ENCODE results near the gene CERS1. TPM values are rescaled to one million over a fixed set of nuclear protein-coding genes. Genes with fewer than 3 reads are reported as not detected.

The CERS1 gene
- total and polyA plus RNA-seq, 10 of the 15 experiments (the other 5 are each of a cell fraction or from before 2014, with no cell fraction given), result 0.19 TPM; not detected in 9

DNA sequence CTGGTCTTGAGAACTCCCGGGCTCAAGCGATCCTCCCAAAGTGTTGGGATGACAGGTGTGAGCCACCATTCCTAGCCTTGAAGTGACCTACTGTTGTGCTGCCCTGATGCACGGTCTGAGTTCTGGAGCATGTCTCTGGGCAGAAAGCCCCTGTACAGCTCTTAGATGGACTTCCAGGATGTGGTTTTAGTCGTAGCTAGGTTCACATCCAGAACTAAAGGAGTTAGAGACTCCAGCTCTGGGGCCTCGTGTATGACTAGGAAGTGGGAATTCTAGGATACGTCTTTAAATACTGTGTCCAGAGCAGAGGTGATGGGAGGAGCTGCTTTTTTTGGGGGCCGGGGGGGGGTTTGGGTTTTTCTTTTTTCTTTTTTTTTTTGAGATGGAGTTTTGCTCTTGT, 52.0 kb downstream of the CERS1 start:
- intact Hi-C loops (cut with micrococcal nuclease; ENCODE audit: unreplicated experiment), result loop anchor here (10.0 kb wide), 2 partner anchors 159 to 389 kb away; partner anchors contain the start of gene CRTC1
- RAD21 ChIA-PET (ENCODE audit: unreplicated experiment), result interaction anchor here (0.6 to 0.9 kb wide), 6 partner anchors 8 to 426 kb away, joined by 3 to 4 read pairs (median 3); no protein-coding TSS in a partner anchor
- peak overlapping the region; percentile 52 for H3K4me2 ChIP-seq (ENCODE audit: control insufficient read depth, insufficient read depth)
- H3K79me2 ChIP-seq (ENCODE audit: control insufficient read depth, insufficient read depth, low read length), result peaks cover 87% of the 10 kb centered on the region
- no TSS peak for BruUV-seq (replicated peaks)
- in situ Hi-C loops (cut with MboI), result no loop called here
- peaks cover 3 to 31% of the 10 kb centered on the region in 2 experiments; a peak in 3 of 4 replicates for H3K36me3 ChIP-seq (ENCODE audit: control insufficient read depth in 2 of 2, insufficient read depth in 2 of 2, low read length in 1 of 2)
- no peak overlapping the region for H3K4me3 ChIP-seq
- DNase-seq (ENCODE audit: low read depth, low spot score) (no peak), ATAC-seq (peak; percentile 25), FAIRE-seq (no peak)
- no peak overlapping the region for H3K9ac ChIP-seq (ENCODE audit: control insufficient read depth, insufficient read depth, low read length)
- H2AFZ ChIP-seq (ENCODE audit: control insufficient read depth, low read depth, low read length), result no peak overlapping the region
- peak overlapping the region; percentile 16; the same call in 1 of the 2 replicates for H3K27ac ChIP-seq (ENCODE audit: control insufficient read depth, insufficient read depth)
- no peaks in the 10 kb centered on the region for H3K9me3 ChIP-seq (replicated peaks; ENCODE audit: control insufficient read depth, insufficient read depth, low read length)
- WGBS (ENCODE audit: insufficient coverage, insufficient replicate concordance, low lambda C conversion rate, missing lambda C conversion rate), result 39% methylated on average over 7 of the region's 7 CpGs
- CTCF ChIA-PET, result interaction anchor here (0.6 to 7.4 kb wide), 8 partner anchors 9 to 393 kb away, joined by 3 to 109 read pairs (median 3); partner anchors contain the start of genes REX1BD and UPF1
- POLR2A ChIA-PET, result interaction anchor here (0.6 to 1.3 kb wide), 6 partner anchors 10 to 268 kb away, joined by 3 to 10 read pairs (median 4); partner anchors contain the start of gene UPF1
- H4K20me1 ChIP-seq (ENCODE audit: control insufficient read depth, insufficient read depth), result peaks cover 43% of the 10 kb centered on the region
- peaks cover 58% of the 10 kb centered on the region for H3K4me1 ChIP-seq (ENCODE audit: control insufficient read depth, insufficient read depth, low read length)
- SMC1A ChIA-PET (ENCODE audit: uncharacterized antibody, unreplicated experiment), result interaction anchor here (0.9 to 4.5 kb wide), 3 partner anchors 11 to 251 kb away, joined by 3 to 24 read pairs (median 3); partner anchors contain the start of gene UPF1
- TF ChIP-seq ASH2L (IDR thresholded peaks at IDR 0.05; ENCODE audit: borderline replicate concordance, low read depth) (no peak), NFYB (IDR thresholded peaks at IDR 0.05; ENCODE audit: insufficient read depth, low read depth, low read length) (no peak), SPI1 (IDR thresholded peaks at IDR 0.05; ENCODE audit: borderline replicate concordance, insufficient read depth, low read depth, low read length) (no peak), DPF2 (IDR thresholded peaks at IDR 0.05) (no peak), ZNF207 (IDR thresholded peaks at IDR 0.05; ENCODE audit: borderline replicate concordance) (no peak), NFIC (IDR thresholded peaks at IDR 0.05; ENCODE audit: low read depth, low read length) (no peak), HDGF (IDR thresholded peaks at IDR 0.05) (no peak), CHD4 (IDR thresholded peaks at IDR 0.05) (no peak), FOXK2 (IDR thresholded peaks at IDR 0.05) (no peak), BCL11A (IDR thresholded peaks at IDR 0.05; ENCODE audit: low read depth, low read length) (no peak), EGR1 (IDR thresholded peaks at IDR 0.05; ENCODE audit: borderline replicate concordance in 1 of 2, low read depth in 2 of 2, low read length in 2 of 2) (no peak)
- TF ChIP-seq, protein P1, sequence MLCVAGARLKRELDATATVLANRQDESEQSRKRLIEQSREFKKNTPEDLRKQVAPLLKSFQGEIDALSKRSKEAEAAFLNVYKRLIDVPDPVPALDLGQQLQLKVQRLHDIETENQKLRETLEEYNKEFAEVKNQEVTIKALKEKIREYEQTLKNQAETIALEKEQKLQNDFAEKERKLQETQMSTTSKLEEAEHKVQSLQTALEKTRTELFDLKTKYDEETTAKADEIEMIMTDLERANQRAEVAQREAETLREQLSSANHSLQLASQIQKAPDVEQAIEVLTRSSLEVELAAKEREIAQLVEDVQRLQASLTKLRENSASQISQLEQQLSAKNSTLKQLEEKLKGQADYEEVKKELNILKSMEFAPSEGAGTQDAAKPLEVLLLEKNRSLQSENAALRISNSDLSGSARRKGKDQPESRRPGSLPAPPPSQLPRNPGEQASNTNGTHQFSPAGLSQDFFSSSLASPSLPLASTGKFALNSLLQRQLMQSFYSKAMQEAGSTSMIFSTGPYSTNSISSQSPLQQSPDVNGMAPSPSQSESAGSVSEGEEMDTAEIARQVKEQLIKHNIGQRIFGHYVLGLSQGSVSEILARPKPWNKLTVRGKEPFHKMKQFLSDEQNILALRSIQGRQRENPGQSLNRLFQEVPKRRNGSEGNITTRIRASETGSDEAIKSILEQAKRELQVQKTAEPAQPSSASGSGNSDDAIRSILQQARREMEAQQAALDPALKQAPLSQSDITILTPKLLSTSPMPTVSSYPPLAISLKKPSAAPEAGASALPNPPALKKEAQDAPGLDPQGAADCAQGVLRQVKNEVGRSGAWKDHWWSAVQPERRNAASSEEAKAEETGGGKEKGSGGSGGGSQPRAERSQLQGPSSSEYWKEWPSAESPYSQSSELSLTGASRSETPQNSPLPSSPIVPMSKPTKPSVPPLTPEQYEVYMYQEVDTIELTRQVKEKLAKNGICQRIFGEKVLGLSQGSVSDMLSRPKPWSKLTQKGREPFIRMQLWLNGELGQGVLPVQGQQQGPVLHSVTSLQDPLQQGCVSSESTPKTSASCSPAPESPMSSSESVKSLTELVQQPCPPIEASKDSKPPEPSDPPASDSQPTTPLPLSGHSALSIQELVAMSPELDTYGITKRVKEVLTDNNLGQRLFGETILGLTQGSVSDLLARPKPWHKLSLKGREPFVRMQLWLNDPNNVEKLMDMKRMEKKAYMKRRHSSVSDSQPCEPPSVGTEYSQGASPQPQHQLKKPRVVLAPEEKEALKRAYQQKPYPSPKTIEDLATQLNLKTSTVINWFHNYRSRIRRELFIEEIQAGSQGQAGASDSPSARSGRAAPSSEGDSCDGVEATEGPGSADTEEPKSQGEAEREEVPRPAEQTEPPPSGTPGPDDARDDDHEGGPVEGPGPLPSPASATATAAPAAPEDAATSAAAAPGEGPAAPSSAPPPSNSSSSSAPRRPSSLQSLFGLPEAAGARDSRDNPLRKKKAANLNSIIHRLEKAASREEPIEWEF (IDR thresholded peaks at IDR 0.05; ENCODE audit: insufficient replicate concordance, low read depth, low read length), result no peak
- TF ChIP-seq, protein P2, sequence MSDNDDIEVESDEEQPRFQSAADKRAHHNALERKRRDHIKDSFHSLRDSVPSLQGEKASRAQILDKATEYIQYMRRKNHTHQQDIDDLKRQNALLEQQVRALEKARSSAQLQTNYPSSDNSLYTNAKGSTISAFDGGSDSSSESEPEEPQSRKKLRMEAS (IDR thresholded peaks at IDR 0.05; ENCODE audit: low read depth, low read length), result no peak
- H3K27me3 ChIP-seq (replicated peaks in 1 of 2; ENCODE audit: control insufficient read depth in 2 of 2, insufficient read depth in 2 of 2, low read length in 1 of 2), result no peaks in the 10 kb centered on the region
